NCI-H1048 (cell line): ENCODE results near the gene PRKCA.
"Not testable (repeated sequence)": the region's sequence is repeated elsewhere in the genome, so short reads cannot be mapped to it uniquely, and the experiment has no call there.

Experiments used
- DNase-seq: peaks from one replicate; lab custom pipeline; 2025; lab: John Stamatoyannopoulos, UW

The PRKCA gene

DNA sequence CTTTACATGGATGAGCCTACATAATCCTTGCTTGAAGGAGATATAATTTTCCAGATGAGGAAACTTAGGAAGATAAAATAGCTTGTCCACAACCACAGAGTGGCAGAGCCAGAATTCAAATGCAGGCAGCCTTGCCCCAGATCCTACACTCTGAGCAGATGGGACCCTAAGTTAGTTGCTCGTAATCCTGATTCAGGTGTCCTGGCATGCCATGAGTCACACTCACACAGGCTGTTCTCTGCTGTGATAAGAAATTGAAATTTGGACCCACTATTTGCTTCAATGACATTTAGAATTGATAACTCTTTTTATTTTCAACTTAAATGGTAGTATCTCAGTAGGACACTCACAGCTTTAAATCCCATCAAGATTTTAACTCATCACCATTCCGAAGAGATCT lies 381.8 kb downstream of the PRKCA start:
- DNase-seq, result no peak

DNA sequence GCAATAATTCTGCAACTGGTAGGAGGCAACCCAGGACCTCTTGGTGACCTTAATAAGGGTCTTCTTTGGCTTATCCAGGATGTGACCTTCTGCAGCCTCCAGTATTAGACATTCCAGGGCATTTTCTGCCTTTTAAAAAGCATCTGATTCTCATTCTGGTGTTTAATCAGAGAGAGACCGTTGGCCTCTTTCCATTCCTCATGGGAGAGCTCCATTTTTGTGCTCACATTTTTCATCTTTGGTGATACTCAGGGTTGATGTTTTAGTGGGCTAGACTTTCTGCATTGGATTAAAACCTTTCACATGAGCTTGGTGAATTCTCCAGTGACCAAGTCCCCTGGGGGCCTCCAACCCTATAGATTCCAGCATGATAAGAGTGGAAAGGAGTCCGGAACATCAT lies 382.3 kb downstream of the PRKCA start:
- DNase-seq, result no peak

DNA sequence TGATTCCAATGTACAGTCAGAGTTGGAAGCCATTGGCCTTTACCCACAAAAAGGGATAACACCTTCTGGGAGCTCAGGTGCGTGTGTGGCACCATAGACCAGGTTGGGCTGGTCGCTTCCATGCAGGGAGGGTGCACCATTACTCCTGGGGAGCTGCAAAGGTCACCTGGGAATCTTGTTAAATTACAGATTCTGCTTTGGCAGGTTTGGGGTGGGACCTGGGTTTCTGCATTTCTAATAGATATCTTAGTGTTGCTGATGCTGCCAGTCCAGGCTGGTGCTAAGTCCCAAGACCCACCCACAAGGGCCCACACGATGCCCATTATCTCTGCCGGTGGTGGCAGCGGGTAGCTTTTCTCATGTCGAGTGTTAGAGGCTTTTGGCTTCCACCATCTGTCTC lies 384.2 kb downstream of the PRKCA start:
- no peak for DNase-seq

DNA sequence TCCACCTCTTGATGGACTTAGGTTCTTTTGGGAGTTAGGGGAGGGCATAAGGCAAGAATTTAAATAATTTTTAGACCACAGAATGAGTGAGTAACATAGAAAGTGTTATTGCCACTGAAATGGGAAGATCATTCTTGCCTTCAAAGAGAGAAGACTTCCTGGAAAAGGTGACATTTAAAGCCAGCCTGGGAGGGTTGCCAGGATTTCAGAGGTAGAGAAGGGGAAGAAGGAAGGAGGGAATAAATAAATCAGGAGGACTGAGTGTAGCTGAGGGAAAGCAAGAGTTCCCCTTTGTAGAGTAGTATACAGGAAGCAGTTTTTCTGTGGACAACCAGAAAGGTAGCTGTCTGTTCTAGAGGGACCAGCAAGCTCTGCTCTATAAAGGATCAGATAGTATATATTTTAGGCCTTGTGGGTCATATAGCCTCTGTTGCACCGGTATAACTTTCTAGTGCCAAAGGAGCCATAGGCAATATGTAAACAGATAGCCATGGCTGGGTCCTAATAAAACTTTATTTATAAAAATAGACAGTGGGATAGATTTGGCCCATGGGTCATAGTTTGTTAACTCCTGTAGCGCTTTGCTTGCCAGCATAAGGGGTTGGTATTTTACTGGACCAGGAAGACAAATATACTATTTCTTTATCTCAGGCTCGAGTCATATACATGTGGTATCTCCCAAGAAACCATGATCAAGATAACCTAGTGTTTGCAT lies 385.3 kb downstream of the PRKCA start:
- DNase-seq, result no peak

DNA sequence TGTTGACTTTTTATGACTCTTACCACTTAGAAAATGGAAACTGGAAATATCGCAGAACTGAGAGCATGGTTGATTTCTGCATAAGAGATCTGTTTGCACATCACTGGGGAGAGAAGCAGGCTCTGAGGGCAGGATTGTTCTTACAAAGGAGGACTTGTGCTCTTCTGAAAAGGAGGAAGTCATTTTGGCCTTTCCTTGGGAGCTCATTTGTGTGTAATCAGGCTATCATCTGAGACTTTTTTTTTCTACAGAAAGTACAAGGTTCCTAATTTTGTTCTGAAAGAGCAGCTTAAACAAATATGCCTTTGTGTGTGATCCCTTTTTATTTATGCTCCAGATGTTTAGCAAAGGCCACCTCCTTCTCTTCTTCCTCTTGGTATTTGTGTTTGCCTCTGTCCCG lies 386.8 kb downstream of the PRKCA start:
- DNase-seq, result no peak

DNA sequence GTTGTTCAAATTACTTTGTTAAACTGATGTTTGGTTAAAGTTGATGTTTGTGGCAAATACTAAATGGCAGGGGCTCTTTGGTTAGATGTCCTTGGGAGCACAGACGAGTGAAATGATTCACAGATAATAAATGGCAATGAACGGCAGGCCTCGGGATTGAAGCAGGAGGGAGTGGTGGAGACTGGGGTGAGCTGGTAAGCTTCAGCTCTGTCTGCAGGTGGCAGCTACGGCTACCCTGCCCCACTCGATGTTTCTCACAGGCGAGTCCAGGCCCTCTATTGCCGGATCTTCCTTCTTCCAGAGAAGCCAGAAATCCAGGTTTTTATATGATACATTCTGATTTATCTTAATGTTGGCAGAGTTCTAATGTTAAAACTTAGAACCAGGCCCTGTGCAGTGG lies 387.8 kb downstream of the PRKCA start:
- DNase-seq, result no peak

DNA sequence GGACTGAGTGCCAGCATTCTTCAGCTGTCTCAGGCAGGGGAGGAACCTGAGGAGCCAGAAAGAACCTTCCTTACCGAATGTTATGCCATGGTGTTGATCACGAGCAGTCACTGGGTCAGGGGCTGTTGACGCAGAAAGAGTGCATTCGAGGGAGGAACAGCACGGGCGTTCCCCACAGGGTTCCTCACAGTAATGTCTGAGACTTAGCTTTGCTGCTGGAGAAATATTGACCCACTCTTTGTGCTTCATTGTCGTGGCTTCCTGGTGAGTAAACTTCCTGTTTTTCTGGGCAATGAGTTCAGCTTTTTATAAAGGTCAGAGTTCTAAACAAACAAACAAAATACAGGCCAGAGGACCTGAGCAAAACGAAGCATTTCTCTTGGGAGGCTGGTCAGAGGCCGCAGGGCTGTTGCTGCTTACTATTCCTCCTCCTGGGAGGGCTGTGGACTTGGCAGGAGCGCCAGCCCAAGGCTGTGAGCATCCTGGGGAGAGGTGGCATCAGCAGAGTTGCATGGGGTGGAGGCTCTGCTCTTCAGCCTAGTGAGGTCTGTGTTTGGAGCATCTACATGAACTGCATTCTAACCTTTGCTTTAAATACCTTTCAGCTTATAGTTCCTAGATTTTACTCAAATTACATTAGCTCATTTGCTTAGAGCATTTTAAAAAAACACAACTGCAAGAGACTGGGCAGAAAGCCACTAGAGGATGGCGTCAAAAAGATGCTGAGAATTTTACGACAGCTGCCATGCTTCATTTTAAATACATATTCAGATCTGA lies 389.4 kb downstream of the PRKCA start:
- DNase-seq, result no peak

DNA sequence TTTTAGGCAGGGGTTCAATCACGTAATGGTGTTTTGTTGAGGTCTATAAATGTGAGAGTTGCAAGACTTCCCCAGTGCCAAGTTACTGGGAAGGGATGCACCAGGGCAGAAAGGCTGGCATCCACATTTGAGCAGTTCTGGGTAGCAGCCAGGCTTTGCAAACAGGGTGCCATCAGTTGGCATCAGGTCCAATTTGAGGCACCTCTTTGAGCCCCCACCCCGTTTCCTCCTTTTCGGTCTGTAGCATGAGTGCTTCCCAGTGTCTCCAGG lies 389.9 kb downstream of the PRKCA start:
- no peak for DNase-seq

DNA sequence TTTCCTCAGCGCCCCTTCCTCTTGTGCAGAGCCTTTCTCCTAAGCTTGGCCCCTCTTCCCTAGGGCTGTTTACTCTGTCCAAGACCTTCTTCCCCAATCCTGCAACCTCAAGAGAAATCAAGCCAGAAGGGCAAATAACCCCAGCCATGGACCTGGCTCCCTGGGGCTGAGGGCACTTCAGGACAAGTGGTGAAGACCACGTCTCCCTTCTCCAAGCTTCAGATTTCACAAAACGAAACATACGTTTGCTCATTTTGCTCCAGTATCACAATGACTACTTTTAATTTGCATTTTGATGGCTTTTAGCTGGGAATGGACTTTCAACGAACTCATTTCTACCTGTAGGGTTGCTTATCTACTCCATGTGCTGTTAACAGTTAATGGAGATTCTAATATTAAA lies 392.7 kb downstream of the PRKCA start:
- DNase-seq, result no peak

DNA sequence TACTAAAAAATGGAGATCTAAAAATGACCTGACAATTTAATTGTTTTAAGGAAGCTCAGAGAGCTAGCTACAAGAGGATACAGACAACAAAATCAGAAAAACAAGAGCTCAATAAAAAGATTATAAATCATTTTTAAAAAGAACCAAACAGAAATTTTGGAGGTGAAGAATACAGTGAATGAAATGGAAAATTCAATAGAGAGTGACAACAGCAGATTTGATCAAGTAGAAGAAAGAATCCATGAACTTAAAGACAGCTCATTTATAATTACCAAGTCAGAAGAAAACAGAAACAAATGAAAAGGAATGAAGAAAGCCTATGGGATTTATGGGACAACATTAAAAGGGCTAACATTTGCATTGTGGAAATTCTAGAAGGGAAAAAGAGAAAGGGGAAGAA lies 395.9 kb downstream of the PRKCA start:
- no peak for DNase-seq

DNA sequence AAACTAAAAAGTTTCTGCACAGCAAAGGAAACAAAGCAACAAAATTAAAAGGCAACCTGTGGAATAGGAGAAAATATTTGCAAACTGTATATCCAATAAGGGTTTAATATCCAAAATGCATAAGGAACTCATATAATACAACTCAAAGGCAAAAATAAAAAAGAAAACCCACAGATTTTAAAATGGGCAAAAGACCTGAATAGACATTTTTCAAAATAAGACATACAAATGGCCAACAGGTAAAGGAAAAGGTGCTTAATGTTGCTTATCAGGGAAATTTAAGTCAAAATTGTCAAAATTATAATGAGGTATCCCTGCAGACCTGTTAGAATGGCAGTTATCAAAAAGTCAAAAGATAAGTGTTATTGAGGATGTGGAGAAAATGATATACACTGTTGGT lies 399.0 kb downstream of the PRKCA start:
- DNase-seq, result no peak

DNA sequence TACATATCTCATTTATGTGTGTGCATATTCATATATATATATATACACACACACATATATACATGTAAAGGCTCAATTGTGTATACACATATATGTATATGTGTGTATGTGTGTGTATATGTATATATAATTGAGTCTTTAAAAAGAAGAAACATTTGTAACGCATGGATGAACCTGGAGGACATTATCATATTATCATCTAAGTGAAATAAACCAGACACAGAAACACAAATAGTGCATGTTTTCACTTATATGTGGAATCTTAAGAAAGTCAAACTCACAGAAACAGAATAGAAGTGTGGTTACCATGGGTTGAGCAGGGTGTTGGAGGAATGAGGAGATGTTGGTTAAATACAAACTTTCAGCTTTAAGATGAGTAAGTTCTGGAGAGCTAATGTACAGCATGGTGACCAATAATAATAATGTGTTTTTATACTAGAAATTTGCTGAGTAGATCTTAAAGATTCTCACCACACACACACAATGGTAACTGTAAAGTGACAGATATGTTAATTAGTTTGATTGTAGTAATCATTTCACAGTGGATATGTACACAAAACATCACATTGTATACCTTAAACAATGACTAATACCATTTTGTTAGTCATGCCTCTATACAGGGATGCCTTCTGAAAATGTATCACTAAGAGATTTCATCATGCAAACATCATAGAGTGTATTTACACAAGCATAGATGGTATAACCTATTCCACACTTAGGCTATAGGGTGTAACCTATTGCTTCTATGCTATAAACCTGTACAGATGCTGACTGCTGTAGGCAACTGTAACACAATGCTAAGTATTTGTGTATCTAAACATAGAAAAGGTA lies 399.9 kb downstream of the PRKCA start:
- no peak for DNase-seq

DNA sequence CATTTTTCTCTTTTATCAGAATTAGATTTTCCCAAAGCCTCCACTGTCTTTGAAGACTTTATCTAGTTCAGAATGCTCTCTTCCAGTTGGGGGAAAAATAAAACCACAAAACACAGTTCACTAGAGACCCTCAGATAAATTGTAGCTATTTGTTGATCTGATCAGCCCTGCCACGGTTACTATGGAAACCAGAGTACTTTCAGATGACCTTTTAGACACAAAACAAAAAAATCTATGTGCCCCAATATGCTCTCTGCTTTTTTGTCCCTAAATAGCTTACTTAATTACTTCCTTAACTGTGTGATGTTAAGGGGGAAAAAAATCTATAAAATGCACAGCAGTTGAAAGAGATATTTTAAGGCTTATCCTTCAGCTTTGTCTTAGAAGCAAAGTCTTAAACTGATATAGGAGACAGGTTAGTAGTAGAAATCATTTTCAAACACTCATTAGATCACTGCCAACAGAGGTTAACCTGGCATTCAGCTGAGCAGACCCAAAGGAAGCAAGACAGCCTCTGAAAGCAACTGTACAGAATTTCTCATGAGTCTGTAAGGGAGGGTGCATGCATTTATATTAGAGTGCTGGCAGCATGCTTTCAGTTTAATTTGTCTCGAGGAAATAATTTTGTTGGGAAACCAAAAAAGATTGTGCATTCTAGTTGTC lies 402.6 kb downstream of the PRKCA start:
- no peak for DNase-seq

DNA sequence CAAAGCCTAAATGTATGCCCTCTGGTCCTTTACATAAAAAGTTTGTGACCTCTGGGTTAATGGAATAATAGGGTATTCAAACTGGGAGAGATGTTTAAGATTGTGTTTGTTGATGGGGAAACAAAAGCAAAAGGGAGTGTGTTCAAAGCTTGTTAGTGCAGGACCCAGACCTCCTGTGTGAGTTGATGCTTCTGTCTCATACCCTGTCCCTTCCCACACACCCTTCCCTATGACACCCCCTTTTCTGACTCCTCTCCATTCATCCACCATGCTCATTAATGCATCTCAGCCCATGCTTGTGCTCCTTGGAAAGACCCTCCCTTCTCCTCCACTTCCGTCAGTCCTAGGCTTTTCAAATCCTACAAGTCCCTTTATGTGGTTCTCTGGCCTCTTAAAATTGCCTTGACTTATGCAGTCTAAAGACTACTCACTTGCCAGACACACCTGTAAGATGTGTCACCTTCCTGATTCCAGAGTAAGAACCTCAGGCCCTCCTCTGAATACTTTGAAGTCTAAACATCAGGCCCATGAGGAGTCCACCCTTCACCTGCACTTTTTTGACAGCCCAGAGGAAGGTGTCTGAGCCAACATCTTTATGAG lies 404.5 kb downstream of the PRKCA start:
- DNase-seq, result no peak

DNA sequence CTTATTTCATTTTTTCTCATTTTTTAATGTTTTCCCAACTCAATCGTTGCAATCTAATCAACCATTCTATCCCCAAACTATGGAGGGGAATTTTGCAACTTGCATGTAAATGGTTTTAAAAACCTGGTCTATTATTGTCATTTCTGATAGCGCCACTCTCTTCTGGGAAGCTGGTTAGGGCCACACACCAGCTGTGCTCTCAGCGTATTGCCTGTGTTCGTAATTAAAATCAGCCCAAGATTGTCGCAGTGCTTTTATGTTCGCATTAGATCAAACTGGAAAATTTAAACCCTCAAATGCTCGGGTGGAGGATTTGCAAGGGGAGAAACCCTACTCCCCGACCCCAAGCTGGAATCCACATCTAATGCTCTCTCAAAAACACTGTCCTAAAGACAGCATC lies 409.0 kb downstream of the PRKCA start:
- DNase-seq, result no peak

DNA sequence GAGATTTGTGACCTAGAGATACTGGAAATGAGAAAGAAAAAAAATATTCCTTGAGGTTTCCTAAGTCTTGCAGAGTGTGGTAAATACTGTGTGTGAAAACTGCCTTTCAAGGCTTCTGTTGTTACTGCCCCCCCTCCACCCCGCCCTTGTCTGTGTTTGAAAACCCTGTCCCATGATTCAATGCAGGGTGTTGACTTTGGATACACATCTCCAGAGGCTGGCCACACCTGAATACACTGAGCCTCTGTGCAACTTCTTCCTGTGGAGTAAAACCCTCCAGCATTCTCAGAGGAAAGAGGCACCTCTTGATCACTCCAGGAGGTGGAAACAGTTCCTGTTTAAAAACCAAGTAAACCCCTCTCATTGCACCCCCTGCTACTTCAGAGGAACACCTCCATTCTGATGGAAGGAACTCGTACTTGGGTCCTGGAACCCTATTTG lies 409.5 kb downstream of the PRKCA start:
- DNase-seq, result no peak

DNA sequence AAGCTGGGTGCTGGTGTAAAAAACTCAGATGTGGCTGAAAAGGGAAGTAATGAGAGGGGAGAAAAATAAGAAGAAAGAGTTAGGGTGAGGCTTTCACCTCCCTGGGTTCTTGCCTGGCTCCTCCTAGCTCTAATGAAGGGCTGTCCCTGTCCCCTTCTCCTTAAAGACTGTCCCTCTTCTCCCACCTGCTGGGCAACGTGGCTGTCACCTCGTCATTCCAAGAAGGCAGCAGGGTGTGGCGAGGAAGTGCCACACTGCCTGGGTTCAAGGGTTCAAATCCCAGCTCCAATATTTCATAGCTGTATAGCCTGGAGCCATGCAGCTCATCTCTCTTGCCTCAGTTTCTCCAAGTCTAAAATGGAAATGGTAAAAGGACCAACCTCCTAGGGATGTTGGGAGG lies 410.0 kb downstream of the PRKCA start:
- DNase-seq, result no peak

DNA sequence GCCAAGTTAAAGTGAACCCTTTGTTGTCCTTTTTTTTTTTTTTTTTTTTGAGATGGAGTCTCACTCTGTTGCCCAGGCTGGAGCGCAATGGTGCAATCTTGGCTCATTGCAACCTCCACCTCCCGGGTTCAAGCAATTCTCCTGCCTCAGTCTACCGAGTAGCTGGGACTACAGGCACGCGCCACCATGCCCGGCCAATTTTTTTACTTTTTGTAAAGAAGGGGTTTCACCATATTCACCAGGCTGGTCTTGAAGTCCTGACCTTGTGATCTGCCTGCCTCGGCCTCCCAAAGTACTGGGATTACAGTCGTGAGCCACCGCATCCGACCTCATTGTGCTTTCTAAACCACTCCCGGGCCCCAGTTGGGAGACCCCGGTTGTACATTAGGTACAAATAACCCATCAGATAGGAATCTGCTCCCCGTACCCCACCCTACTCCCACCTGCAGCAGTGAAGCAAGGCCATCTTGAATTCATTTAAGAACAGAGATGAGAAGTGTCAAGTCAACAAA lies 410.7 kb downstream of the PRKCA start:
- not testable (repeated sequence) for DNase-seq

DNA sequence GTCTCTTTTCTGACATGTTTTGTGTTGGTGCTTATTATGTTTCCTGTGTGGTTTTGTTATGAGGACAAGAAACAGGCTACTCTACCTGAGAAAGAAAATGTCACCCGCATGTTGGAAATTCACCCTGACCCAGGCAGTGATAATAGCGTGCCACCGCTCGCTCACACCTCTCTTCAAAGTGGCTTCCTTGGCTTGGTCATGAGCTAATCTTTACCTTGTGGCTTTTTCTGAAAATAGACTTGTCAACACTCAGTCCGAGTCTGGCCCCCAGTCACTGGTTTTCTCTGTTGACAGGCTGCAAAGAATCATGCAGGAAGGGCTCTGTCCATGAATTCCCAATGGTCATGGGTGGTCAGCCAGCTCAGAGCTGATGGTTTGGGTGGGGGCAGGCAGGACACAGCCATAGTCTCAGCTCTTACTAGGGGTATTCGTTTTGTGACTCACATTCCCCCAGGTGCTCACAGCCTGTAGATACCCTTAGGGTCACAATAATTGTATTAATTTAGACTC lies 411.2 kb downstream of the PRKCA start:
- DNase-seq, result no peak

DNA sequence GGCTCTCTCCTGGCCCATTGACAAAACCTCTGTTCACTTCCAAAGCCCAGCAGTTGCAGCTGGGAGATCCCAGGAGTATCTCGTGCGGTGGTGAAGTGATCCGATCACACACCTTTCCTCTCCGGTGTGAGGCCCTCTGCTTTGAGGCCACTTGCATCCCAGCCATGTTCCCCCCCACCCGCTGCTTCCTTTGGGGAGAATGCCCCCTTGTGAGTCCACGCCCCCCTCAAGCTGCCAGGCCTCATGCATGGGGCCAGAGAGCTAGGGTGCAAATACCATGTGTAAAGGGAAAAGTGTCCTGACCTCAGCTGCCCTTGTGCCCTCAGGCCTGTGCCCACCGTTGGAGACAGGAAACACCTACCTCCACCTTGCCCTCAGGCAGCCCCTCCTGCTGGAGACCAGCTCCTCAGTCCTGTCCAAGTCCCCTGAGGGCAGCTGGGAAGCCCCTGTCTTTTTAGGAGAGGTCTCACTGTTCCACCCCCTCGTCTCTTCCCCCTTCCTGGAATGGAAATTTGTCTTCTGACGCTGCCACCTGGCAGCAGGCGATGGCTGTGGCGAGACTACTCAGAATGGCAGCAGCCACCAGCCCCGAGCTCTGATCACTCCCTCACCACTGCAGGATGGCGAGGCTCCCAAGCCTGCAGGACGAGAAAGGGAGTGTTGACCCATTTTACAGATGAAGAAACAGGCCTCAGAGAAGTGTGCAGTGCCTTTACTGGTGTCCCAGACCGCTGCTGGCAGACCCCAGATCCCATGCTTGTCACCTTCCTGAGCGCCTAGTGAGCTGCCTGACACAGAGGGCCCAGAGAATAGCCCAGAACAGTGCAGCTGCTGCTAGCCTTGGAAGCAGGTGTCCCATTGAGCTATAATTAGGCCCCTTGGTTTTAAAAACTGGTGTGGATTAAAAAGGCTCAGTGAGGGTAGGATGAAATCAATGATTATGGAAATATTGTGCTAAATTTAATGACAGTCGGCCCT lies 411.9 kb downstream of the PRKCA start:
- DNase-seq, result no peak
